ENCODE data around the gene RAD51D.

Gene RAD51D

GRCh38 chr17:35079547-35080423, 39.9 kb downstream of the RAD51D start:
- H3K4me3 ChIP-seq (ENCODE audit: low read depth in 1 of 2, low read length in 1 of 2): no peak overlapping the region
- H3K27me3 ChIP-seq: no peaks in the 10 kb centered on the region
- H3K36me3 ChIP-seq: no peaks in the 10 kb centered on the region
- no peaks in the 10 kb centered on the region for H3K9me3 ChIP-seq
- peaks cover 18 to 24% of the 10 kb centered on the region in 2 experiments for H3K4me1 ChIP-seq (ENCODE audit: control insufficient read depth in 1 of 2, insufficient read depth in 1 of 2, low read depth in 1 of 2, low read length in 1 of 2)
- TF ChIP-seq CTCF (IDR thresholded peaks at IDR 0.05): no peak
- peak overlapping the region; percentile 32 for H3K27ac ChIP-seq

- H3K36me3 ChIP-seq: no peaks in the 10 kb centered on the region
- H3K4me3 ChIP-seq (ENCODE audit: low read depth in 1 of 2, low read length in 1 of 2): no peak overlapping the region
- TF ChIP-seq CTCF (IDR thresholded peaks at IDR 0.05): no peak
- H3K27ac ChIP-seq: no peak overlapping the region
- H3K27me3 ChIP-seq: no peaks in the 10 kb centered on the region
- no peaks in the 10 kb centered on the region for H3K9me3 ChIP-seq
- H3K4me1 ChIP-seq (ENCODE audit: control insufficient read depth in 1 of 2, insufficient read depth in 1 of 2, low read depth in 1 of 2, low read length in 1 of 2): peaks cover 47 to 53% of the 10 kb centered on the region in 2 experiments
These were observed 42.8 kb downstream of the RAD51D start for GRCh38 chr17:35076874-35077273.

GRCh38 chr17:35074711-35075707, 44.7 kb downstream of the RAD51D start:
- TF ChIP-seq CTCF (IDR thresholded peaks at IDR 0.05): no peak
- Histone ChIP-seq H3K27ac (peak overlapping the region; percentile 64), H3K9me3 (no peaks in the 10 kb centered on the region), H3K27me3 (no peaks in the 10 kb centered on the region), H3K4me1 (ENCODE audit: control insufficient read depth in 1 of 2, insufficient read depth in 1 of 2, low read depth in 1 of 2, low read length in 1 of 2) (peaks cover 44 to 53% of the 10 kb centered on the region in 2 experiments), H3K4me3 (ENCODE audit: low read depth in 1 of 2, low read length in 1 of 2) (no peak overlapping the region), H3K36me3 (no peaks in the 10 kb centered on the region)

GRCh38 chr17:35073991-35074627, 45.6 kb downstream of the RAD51D start:
- H3K27me3 ChIP-seq: no peaks in the 10 kb centered on the region
- H3K9me3 ChIP-seq: no peaks in the 10 kb centered on the region
- H3K27ac ChIP-seq: peak overlapping the region; percentile 64
- peak overlapping the region in 1 of 2 experiments; percentile 30 for H3K4me3 ChIP-seq (ENCODE audit: low read depth in 1 of 2, low read length in 1 of 2)
- peaks cover 43 to 44% of the 10 kb centered on the region in 2 experiments for H3K4me1 ChIP-seq (ENCODE audit: control insufficient read depth in 1 of 2, insufficient read depth in 1 of 2, low read depth in 1 of 2, low read length in 1 of 2)
- no peak for TF ChIP-seq CTCF (IDR thresholded peaks at IDR 0.05)
- H3K36me3 ChIP-seq: no peaks in the 10 kb centered on the region

- Histone ChIP-seq H3K9me3 (no peaks in the 10 kb centered on the region), H3K4me3 (ENCODE audit: low read depth in 1 of 2, low read length in 1 of 2) (peak overlapping the region in 1 of 2 experiments; percentile 30), H3K36me3 (no peaks in the 10 kb centered on the region), H3K27ac (peak overlapping the region; percentile 64), H3K4me1 (ENCODE audit: control insufficient read depth in 1 of 2, insufficient read depth in 1 of 2, low read depth in 1 of 2, low read length in 1 of 2) (peaks cover 43 to 44% of the 10 kb centered on the region in 2 experiments), H3K27me3 (no peaks in the 10 kb centered on the region)
- no peak for TF ChIP-seq CTCF (IDR thresholded peaks at IDR 0.05)
These were observed 46.4 kb downstream of the RAD51D start for GRCh38 chr17:35073183-35073790.

All from neutrophil (primary cell).